Measurements from ENCODE around the gene MAGEA8. TPM values are rescaled to one million over a fixed set of nuclear protein-coding genes. Genes with fewer than 3 reads are reported as not detected.
"Not testable (repeated sequence)": the region's sequence is repeated elsewhere in the genome, so short reads cannot be mapped to it uniquely, and the experiment has no call there.

Gene MAGEA8, protein sequence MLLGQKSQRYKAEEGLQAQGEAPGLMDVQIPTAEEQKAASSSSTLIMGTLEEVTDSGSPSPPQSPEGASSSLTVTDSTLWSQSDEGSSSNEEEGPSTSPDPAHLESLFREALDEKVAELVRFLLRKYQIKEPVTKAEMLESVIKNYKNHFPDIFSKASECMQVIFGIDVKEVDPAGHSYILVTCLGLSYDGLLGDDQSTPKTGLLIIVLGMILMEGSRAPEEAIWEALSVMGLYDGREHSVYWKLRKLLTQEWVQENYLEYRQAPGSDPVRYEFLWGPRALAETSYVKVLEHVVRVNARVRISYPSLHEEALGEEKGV
- total RNA-seq (not detected in 2 replicates), polyA plus RNA-seq (not detected in 2 replicates), polyA minus RNA-seq (ENCODE audit: low replicate concordance) (not detected in 2 replicates)
- not detected in 2 replicates for polyA plus RNA-seq (2012)

DNA sequence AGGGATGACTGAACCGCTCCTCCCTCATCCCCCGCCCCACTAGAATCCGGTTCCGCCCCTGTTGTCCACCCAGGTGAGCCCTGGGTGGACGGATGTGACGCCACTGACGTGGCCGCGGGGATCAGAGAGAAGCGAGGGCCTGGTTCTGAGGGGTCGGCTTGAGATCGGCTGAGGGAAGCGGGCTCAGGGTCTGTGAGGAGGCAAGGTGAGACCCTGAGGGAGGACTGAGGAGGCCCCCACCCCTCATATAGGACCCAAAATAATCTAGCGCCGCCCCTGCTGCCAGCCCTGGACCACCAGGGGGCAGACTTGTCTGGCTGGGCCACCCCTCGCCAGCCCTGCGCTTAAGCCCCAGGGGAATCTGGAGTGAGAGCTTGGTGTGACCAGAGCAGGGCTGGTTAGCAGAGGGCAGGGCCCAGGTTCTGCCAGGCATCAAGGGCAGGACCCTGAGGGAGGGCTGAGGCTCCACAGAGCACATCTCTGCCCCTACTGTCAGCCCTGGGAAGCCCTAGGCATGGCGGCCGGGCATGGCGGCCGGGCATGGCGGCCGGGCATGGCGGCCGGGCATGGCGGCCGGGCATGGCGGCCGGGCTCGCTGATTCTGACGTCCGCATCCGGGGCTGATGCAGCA, at the start of gene MAGEA8:
MAGEA8 (plus strand) TSS at position 103 of the 631 bp plus-strand sequence. CDS start 3,090 bp downstream, outside the sequence.
- no peaks in the 10 kb centered on the region for H3K27me3 ChIP-seq (ENCODE audit: control insufficient read depth, insufficient read depth, low read length)
- no peak within 1 kb of the TSS for H2AFZ ChIP-seq (ENCODE audit: low read length)
- DNase-seq (ENCODE audit: low read depth in 2 of 2), result no peak
- no peaks in the 10 kb centered on the region for H4K20me1 ChIP-seq (ENCODE audit: control insufficient read depth, extremely low read depth, insufficient read depth, low read length)
- H3K9ac ChIP-seq (ENCODE audit: insufficient read depth, low read length), result no peak within 1 kb of the TSS
- no peak within 1 kb of the TSS for H3K27ac ChIP-seq (ENCODE audit: insufficient read depth, low read length)
- TF ChIP-seq, protein P1, sequence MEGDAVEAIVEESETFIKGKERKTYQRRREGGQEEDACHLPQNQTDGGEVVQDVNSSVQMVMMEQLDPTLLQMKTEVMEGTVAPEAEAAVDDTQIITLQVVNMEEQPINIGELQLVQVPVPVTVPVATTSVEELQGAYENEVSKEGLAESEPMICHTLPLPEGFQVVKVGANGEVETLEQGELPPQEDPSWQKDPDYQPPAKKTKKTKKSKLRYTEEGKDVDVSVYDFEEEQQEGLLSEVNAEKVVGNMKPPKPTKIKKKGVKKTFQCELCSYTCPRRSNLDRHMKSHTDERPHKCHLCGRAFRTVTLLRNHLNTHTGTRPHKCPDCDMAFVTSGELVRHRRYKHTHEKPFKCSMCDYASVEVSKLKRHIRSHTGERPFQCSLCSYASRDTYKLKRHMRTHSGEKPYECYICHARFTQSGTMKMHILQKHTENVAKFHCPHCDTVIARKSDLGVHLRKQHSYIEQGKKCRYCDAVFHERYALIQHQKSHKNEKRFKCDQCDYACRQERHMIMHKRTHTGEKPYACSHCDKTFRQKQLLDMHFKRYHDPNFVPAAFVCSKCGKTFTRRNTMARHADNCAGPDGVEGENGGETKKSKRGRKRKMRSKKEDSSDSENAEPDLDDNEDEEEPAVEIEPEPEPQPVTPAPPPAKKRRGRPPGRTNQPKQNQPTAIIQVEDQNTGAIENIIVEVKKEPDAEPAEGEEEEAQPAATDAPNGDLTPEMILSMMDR (conservative IDR thresholded peaks at IDR 0.05 in 1 of 2, IDR thresholded peaks at IDR 0.05 in 1 of 2; ENCODE audit: low read depth in 1 of 2, low read length in 2 of 2), result no peak
- TF ChIP-seq EZH2 (IDR thresholded peaks at IDR 0.05; ENCODE audit: low read length, missing control alignments), result no peak
- no peak within 1 kb of the TSS for H3K4me3 ChIP-seq (replicated peaks in 1 of 4; ENCODE audit: control extremely low read depth in 1 of 4, insufficient read depth in 1 of 4, low read depth in 3 of 4, low read length in 4 of 4)
- no peaks in the 10 kb centered on the region for H3K36me3 ChIP-seq (ENCODE audit: control insufficient read depth, insufficient read depth, low read length)
- no peak within 1 kb of the TSS for H3K4me2 ChIP-seq (ENCODE audit: extremely low read depth, insufficient read depth, low read length)
- no peaks in the 10 kb centered on the region for H3K79me2 ChIP-seq (ENCODE audit: control insufficient read depth, insufficient read depth, low read length)
- no peaks in the 10 kb centered on the region for H3K9me3 ChIP-seq (ENCODE audit: control insufficient read depth, insufficient read depth, low read depth, low read length)
- no peaks in the 10 kb centered on the region for H3K4me1 ChIP-seq (ENCODE audit: control insufficient read depth, extremely low read depth, insufficient read depth, low read length)

DNA sequence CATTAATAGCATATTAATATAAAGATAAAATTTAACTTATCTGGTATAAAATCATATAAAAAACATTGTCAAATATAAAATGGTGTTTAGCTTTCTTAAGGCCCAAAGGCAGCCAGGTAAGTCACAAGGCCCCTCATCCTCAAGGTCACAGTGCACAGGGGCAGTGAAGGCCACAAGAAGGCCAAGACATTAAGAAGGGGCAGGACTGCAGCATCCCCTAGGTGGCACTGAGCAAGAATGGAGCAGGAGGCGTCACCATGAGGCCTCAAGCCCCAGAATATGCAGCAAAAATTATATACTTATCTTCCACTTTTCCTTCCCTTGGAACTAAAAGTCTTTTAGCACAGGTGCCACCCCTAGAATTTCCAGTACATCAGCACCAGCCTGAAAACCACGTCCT, 49.5 kb upstream of the MAGEA8 start:
- Histone ChIP-seq H3K27ac (ENCODE audit: insufficient read depth, low read length) (no peak overlapping the region), H2AFZ (ENCODE audit: low read length) (no peak overlapping the region), H3K9me3 (ENCODE audit: control insufficient read depth, insufficient read depth, low read depth, low read length) (no peaks in the 10 kb centered on the region), H3K36me3 (ENCODE audit: control insufficient read depth, insufficient read depth, low read length) (no peaks in the 10 kb centered on the region), H3K4me2 (ENCODE audit: extremely low read depth, insufficient read depth, low read length) (no peak overlapping the region), H3K4me1 (ENCODE audit: control insufficient read depth, extremely low read depth, insufficient read depth, low read length) (no peaks in the 10 kb centered on the region), H3K9ac (ENCODE audit: insufficient read depth, low read length) (no peak overlapping the region), H4K20me1 (ENCODE audit: control insufficient read depth, extremely low read depth, insufficient read depth, low read length) (no peaks in the 10 kb centered on the region), H3K79me2 (ENCODE audit: control insufficient read depth, insufficient read depth, low read length) (no peaks in the 10 kb centered on the region), H3K27me3 (ENCODE audit: control insufficient read depth, insufficient read depth, low read length) (no peaks in the 10 kb centered on the region), H3K4me3 (replicated peaks in 1 of 4; ENCODE audit: control extremely low read depth in 1 of 4, insufficient read depth in 1 of 4, low read depth in 3 of 4, low read length in 4 of 4) (no peak overlapping the region)
- DNase-seq (ENCODE audit: low read depth in 2 of 2), result no peak
- TF ChIP-seq, protein P1 (conservative IDR thresholded peaks at IDR 0.05 in 1 of 2, IDR thresholded peaks at IDR 0.05 in 1 of 2; ENCODE audit: low read depth in 1 of 2, low read length in 2 of 2), result no peak
- no peak for TF ChIP-seq EZH2 (IDR thresholded peaks at IDR 0.05; ENCODE audit: low read length, missing control alignments)

DNA sequence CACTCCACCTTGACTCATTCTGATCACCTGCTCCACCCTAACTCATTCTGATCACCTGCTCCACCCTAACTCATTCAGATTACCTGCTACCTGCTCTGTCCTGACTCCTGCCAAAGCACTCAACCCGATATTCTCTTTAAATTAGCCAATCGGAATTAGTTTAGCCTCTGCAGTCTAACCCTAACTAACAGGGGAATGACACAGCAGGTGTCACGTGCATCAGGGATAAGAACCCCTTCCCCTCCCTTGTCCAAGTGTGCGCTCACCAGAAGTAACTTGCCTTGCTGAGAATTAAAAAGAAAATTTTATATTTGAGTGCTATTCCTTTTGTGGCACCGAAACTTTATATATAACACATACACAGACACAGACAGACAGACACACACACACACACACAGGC, 44.3 kb upstream of the MAGEA8 start:
- not testable (repeated sequence) for H3K4me1 ChIP-seq (ENCODE audit: control insufficient read depth, extremely low read depth, insufficient read depth, low read length); H3K27ac ChIP-seq (ENCODE audit: insufficient read depth, low read length); H3K27me3 ChIP-seq (ENCODE audit: control insufficient read depth, insufficient read depth, low read length); DNase-seq (ENCODE audit: low read depth in 2 of 2); H3K4me3 ChIP-seq (replicated peaks in 1 of 4; ENCODE audit: control extremely low read depth in 1 of 4, insufficient read depth in 1 of 4, low read depth in 3 of 4, low read length in 4 of 4); H4K20me1 ChIP-seq (ENCODE audit: control insufficient read depth, extremely low read depth, insufficient read depth, low read length); H2AFZ ChIP-seq (ENCODE audit: low read length); H3K9ac ChIP-seq (ENCODE audit: insufficient read depth, low read length); H3K79me2 ChIP-seq (ENCODE audit: control insufficient read depth, insufficient read depth, low read length); H3K36me3 ChIP-seq (ENCODE audit: control insufficient read depth, insufficient read depth, low read length); H3K9me3 ChIP-seq (ENCODE audit: control insufficient read depth, insufficient read depth, low read depth, low read length); H3K4me2 ChIP-seq (ENCODE audit: extremely low read depth, insufficient read depth, low read length)
